ENCODE measurements around the gene HIPK2. TPM values are rescaled to one million over a fixed set of nuclear protein-coding genes. Genes with fewer than 3 reads are reported as not detected.

HIPK2 gene
- total RNA-seq, 1 donor from 2014 or later, result 23.0 TPM

DNA sequence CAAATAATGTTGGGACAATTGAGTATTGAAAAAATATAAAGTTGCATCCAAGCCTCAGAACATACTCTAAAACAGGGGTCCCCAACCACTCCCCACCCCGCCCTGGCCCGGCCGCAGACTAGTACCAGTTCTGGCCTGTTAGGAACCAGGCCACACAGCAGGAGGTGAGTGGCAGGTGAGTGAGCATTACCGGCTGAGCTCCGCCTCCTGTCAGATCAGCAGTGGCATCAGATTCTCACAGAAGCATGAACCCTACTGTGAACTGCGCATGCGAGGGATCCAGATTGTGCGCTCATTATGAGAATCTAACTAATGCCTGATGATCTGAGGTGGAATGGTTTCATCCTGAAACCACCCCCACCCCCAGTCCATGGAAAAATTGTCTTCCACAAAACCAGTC, 19.4 kb downstream of the HIPK2 start:
- H3K4me3 Mint-ChIP-seq, result no peak overlapping the region
- intact Hi-C loops (cut with micrococcal nuclease), result no loop called here
- ChIA-PET CTCF (no interaction called here), POLR2A (no interaction called here)
- no peaks in the 10 kb centered on the region for H3K9me3 Mint-ChIP-seq
- no peaks in the 10 kb centered on the region for H3K27me3 Mint-ChIP-seq
- no peak for DNase-seq
- H3K27ac Mint-ChIP-seq, result no peak overlapping the region
- peaks cover 9% of the 10 kb centered on the region for H3K4me1 Mint-ChIP-seq
- TF ChIP-seq, protein P1, sequence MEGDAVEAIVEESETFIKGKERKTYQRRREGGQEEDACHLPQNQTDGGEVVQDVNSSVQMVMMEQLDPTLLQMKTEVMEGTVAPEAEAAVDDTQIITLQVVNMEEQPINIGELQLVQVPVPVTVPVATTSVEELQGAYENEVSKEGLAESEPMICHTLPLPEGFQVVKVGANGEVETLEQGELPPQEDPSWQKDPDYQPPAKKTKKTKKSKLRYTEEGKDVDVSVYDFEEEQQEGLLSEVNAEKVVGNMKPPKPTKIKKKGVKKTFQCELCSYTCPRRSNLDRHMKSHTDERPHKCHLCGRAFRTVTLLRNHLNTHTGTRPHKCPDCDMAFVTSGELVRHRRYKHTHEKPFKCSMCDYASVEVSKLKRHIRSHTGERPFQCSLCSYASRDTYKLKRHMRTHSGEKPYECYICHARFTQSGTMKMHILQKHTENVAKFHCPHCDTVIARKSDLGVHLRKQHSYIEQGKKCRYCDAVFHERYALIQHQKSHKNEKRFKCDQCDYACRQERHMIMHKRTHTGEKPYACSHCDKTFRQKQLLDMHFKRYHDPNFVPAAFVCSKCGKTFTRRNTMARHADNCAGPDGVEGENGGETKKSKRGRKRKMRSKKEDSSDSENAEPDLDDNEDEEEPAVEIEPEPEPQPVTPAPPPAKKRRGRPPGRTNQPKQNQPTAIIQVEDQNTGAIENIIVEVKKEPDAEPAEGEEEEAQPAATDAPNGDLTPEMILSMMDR (IDR thresholded peaks at IDR 0.05), result no peak
- H3K36me3 Mint-ChIP-seq (ENCODE audit: low read depth), result peaks cover 15% of the 10 kb centered on the region
- ATAC-seq (ENCODE audit: low read depth), result no peak

DNA sequence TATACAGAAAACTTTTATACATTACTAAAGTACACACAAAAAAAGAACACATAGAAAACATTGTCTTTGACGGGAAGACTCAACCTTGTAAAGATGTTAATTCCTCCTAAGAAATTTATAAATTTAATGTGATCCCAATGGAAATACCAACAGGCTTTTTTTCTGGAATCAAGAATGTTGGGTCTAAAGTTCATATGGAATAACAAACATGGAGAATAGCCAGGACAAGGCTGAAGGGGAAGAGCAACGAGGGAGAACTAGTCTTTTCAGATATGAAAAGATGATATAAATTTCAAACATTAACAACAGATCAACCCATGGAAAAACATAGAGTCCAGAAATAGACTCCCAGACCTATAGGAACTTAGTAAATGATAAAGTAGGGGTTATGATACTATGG, 19.8 kb downstream of the HIPK2 start:
- ChIA-PET POLR2A (no interaction called here), CTCF (no interaction called here)
- peaks cover 14% of the 10 kb centered on the region for H3K36me3 Mint-ChIP-seq (ENCODE audit: low read depth)
- TF ChIP-seq, protein P1 (IDR thresholded peaks at IDR 0.05), result no peak
- peaks cover 9% of the 10 kb centered on the region for H3K4me1 Mint-ChIP-seq
- H3K9me3 Mint-ChIP-seq, result no peaks in the 10 kb centered on the region
- no peak overlapping the region for H3K27ac Mint-ChIP-seq
- ATAC-seq (ENCODE audit: low read depth), result no peak
- intact Hi-C loops (cut with micrococcal nuclease), result no loop called here
- H3K4me3 Mint-ChIP-seq, result no peak overlapping the region
- DNase-seq, result no peak
- H3K27me3 Mint-ChIP-seq, result no peaks in the 10 kb centered on the region

DNA sequence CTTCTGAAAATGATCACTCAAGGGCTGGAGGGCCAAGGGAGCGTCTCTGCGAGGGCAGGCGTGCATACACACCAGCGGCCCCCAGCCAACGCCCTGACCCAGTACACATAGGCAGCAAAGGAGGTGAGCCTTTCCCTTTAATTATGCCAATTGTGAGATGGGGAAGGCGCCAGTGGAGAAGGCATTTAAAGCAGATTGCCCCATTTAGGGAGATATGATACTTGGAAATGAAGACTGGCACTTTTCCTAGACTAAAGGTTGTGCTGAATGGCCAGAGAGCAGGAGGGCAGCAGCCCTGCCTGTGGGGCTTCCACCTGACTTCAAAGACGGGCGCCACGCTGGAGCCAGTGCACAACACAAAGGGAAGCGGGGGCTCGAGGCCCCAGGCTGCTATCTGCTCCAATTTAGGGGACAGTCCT, 24.1 kb downstream of the HIPK2 start:
- Mint-ChIP-seq H3K9me3 (no peaks in the 10 kb centered on the region), H3K4me1 (peaks cover 7% of the 10 kb centered on the region), H3K4me3 (no peak overlapping the region), H3K27ac (no peak overlapping the region), H3K36me3 (ENCODE audit: low read depth) (peaks cover 10% of the 10 kb centered on the region), H3K27me3 (no peaks in the 10 kb centered on the region)
- no peak for DNase-seq
- ATAC-seq (ENCODE audit: low read depth), result no peak
- intact Hi-C loops (cut with micrococcal nuclease), result no loop called here
- TF ChIP-seq, protein P1 (IDR thresholded peaks at IDR 0.05), result no peak
- CTCF ChIA-PET, result interaction anchor here (0.5 kb wide), 1 partner anchor 81 kb away, joined by 5 read pairs; no protein-coding TSS in a partner anchor
- POLR2A ChIA-PET, result no interaction called here

DNA sequence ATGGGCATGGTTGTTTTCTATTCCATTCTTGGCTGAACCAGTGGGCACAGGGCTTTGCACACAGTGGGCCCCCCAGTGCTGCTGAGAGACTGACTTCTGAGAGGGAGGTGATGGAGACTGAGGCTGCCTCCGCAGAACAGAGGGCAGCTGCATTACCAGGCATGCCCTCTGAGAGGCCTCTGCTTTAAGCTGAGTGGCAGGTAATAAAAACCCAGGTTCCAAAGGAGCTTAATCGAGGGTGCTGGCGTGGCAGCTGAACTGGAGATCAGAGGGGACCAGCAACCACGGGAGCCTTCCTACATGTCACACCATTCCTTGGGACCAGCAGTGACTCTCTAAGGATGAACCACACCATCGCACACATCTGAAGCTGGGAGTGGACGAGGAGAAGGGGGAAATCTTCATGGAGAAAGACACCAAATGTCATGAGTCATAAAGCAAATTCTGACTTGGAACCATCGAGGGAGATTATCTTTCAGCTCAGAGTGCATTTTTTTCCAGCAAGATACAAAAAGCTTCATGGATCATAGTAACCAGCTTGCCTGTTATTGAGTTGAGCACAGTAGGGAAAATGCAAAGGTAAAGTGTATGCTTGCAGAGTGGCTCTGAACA, 24.6 kb downstream of the HIPK2 start:
- DNase-seq (no peak), ATAC-seq (ENCODE audit: low read depth) (no peak)
- TF ChIP-seq, protein P1 (IDR thresholded peaks at IDR 0.05), result no peak
- intact Hi-C loops (cut with micrococcal nuclease), result no loop called here
- Mint-ChIP-seq H3K36me3 (ENCODE audit: low read depth) (peaks cover 10% of the 10 kb centered on the region), H3K9me3 (no peaks in the 10 kb centered on the region), H3K27ac (no peak overlapping the region), H3K4me1 (peaks cover 5% of the 10 kb centered on the region), H3K27me3 (no peaks in the 10 kb centered on the region), H3K4me3 (no peak overlapping the region)
- POLR2A ChIA-PET, result no interaction called here
- CTCF ChIA-PET, result no interaction called here

DNA sequence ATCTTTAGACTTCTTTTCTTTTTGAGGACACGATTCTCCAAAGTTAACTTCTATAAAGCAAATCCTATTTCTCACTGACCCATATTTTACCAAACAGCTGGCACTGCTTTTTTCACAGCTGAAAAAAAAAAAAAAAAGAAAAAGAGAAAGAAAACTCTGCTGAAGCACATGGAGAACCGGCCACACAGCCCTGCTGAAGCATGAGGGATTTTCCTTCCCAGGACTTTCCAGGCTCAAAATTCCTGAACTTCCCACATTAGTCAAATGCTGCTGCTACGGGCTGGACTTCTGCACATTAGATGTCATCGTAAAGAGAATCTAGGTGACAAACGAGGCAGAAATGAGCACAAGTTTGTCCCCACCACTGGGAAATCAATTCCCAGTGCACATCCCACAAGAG, 25.2 kb downstream of the HIPK2 start:
- ChIA-PET CTCF (no interaction called here), POLR2A (no interaction called here)
- Mint-ChIP-seq H3K4me1 (peaks cover 5% of the 10 kb centered on the region), H3K27me3 (no peaks in the 10 kb centered on the region), H3K36me3 (ENCODE audit: low read depth) (peaks cover 10% of the 10 kb centered on the region), H3K9me3 (no peaks in the 10 kb centered on the region), H3K27ac (no peak overlapping the region), H3K4me3 (no peak overlapping the region)
- intact Hi-C loops (cut with micrococcal nuclease), result no loop called here
- DNase-seq (no peak), ATAC-seq (ENCODE audit: low read depth) (no peak)
- TF ChIP-seq, protein P1 (IDR thresholded peaks at IDR 0.05), result no peak

All from activated B cell treated with CpG ODN at 0.5 μM for 24 hours (primary cell).